Fibroblast of peridontal ligament (primary cell): ENCODE results near the gene DGKI.

ENCODE experiments used
- DNase-seq: peaks from one replicate; pipeline ENCODE4 v3.0.0-alpha.2; 2010; ENCODE audit errors: extremely low read depth

DGKI gene

DNA sequence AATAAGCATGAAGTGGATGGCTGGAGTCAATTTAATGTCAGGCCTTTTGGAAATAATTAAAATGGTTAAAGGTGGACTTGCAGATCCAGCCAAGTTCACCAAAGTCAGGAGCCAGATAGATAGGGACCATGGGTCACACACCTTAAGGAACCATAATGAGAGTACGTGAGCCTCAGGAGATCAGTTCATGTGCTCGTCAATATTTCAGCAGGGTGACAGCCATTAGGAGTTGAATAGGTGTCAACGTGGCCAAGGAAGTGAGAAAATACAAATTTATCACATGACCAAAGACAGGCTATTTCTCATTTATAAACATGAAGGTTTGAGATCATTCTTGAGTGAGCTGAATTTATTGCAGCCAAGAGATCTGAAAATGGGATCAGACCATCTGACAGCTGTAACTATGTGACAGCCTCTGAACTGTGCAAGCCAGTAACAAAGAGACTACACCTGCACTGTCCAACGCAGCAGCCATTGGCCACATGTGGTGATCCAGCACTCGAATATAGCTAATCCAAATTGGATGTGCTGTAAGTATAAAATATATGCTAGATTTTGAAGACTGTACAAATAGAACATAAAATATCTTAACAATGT lies 253.6 kb downstream of the DGKI start:
- no peak for DNase-seq

DNA sequence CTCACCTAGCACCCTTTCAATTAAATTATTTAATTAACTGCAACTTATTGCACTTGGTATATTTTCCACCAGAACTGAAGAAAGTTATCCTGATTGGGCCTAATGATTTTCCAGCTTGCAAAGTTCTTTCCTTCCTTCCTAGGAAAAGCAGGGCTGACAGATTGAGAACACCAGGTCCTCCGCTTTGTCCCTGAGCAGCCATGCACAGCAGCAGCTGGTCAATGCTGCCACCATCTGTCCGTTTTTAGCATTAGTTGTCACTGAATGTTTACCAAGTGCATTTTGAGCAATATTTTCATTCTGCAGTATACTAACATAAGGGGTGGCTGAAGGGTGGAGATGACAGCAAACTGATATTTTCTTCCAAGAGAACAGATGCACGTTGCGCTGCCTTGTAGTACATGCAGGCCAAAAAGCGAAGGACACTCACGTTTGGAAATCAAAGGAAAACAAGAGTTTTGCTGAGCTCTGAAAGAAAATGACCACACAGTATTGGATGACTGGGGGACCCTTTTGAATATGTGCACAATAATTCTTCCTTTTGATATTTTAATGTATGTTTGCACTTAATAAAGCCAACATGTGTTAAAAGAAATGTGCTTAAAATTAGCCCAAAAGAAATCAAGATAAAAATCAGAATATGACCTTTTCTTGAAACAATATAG lies 254.4 kb downstream of the DGKI start:
- peak; percentile 88 for DNase-seq

DNA sequence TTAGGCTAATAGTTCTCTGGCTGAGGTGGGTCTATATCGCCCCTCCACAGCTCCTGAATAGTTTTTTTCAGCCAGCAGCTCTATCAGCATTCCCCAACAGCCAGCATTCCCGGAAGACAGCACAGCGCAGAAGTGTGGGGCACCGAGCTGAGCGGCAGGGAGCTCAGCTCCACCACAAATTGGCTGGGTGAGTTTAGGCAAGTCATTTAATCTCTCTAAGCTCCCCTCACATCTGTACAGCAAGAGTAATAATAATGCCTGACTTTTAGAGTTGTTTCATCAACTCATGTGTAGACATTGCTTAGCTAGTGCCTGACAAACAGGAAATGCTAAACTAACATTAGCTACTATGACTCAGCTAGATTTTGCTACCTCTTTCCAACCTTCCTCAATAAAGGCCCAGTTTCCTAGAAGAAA lies 255.3 kb downstream of the DGKI start:
- peak; percentile 74 for DNase-seq

DNA sequence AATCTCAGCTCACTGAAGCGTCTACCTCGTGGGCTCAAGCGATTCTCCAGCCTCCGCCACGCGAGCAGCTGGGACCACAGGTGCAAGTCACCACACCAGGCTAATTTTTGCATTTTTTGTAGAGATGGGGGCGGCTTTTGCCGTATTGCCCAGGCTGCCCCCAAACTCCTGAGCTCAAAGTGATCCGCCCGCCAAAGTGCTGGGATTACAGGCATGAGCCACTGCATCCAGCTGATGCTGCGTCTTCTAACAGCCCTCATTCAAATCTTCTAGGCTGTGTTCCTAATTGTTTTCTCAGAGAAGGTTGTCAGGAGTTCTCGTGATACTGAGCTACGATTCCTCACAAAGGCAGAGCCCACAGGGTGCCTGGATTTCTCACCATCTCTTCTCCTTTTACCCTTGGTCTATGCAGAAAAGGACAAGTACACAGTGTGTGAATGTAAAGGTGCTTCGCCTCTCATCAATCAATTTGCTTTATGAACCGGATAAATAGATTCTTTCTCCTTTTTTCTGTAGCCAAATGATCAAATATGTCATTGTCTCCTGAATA lies 255.9 kb downstream of the DGKI start:
- no peak for DNase-seq

DNA sequence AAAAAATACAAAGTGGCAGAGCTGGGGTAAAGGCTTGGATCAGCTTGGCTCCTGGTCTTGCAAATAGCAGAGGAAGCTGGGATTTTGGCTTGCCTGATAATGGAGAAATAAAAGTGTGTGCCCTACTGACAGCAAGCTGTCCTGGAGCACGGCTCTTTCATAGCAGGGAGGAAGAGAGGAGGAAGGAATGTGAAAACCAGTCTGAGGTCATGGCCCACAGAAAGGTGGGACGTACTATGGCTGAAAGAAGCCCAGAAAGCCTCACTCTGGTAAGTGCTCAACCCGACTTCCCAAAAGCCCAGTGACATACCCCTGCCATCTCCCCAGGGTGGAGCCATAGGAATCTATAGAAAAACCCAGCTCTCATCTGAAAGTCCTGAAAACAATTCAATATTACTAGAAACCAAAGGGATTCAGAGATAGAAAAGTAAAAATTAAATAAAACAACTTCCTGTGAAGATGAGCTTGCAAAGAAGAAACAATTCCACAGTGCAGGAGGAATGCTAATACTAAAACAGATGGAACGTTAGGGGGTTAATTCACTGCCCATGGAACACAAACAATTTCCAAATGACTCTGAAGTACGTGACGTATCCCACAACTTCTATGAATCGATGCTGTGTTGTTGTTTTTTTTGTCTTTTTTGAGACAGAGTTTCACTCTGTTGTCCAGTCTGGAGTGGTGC lies 256.6 kb downstream of the DGKI start:
- peak; percentile 42 for DNase-seq

DNA sequence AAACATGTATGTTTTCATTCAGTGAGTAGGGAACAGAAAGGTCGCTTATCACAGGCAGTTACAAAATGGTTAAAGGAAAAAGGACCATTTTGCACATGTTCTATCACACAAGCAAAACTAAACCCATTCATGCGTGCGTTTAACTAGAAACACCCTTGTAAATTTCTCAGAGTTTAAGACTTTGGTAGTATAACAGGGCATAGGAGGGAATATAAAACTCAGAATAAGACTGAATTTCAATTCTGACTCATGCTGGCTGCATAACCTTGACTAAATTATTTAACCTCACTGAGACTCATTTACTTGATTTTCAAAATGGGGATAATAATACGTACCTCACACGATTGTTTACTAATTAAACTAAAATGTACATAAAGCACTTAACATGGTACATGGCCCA lies 259.4 kb downstream of the DGKI start:
- DNase-seq = peak; percentile 38

DNA sequence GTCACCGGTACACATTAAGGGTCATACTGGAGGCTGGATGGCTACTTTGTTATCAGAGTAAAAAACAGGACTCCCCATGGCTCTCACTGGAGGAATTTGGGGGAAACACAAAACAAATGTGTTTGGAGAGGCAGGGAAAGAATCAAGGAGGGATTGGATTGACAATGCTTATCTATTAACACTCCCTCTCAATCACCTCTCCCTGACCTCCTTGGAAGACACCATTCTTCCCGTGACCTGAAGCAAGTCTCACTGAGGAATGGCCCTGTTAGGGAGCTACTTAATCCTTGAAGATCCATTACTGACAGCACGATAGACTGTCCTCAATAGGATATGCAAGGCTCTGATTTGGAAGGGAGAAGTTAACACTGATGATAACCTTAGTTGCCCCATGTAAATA lies 261.2 kb downstream of the DGKI start:
- no peak for DNase-seq

DNA sequence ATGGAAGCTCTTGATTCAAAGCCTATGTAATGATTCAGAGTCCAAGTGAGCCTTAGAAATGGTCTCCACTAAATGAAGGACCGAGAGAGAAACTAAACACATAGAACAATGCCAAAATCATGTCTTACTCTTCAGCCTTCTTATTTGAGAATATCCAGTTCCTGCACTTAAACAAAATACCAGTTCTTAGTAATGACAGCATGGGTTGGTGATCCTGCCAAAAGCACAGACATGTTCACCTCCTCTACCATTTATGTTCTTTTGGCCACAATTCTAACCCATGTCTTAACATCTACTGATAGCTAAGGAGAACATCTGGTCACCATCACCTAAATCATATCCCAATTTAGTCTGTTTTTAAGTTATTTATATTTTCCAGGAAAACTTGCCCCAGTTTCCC lies 263.6 kb downstream of the DGKI start:
- no peak for DNase-seq

DNA sequence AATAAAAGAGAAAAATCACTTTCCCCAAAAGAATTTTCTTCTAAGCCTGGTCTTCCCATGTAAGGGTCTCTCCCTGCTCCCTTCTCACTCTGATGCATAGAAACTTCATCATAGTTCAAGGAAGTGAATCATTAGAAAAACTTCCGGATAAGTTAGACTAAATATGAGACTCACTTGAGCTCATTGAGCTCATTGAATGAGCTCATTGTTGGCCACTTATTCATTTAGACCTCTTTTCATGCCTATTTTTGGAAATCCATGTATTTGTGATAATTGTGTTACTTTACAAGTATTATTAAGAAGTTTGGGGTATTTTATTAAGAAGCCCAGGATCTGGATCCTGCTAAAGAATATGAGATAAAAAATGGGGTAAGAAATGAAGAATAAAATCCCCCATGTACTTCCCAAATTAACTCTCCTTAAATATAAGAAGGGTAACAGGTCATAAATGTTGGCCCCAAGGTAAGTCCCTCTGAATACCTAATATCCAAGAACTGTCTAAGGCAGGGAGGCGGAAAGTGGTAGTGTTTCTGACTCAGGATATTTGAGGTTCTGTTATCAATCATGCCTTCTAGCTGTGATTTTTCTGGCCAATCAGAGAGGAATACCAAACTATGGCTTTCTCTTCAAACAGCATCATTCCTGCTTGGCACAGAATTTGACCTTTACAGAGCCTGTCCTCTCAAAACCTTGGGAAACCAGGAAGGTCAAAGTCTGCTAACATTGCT lies 266.7 kb downstream of the DGKI start:
- peak; percentile 70 for DNase-seq

DNA sequence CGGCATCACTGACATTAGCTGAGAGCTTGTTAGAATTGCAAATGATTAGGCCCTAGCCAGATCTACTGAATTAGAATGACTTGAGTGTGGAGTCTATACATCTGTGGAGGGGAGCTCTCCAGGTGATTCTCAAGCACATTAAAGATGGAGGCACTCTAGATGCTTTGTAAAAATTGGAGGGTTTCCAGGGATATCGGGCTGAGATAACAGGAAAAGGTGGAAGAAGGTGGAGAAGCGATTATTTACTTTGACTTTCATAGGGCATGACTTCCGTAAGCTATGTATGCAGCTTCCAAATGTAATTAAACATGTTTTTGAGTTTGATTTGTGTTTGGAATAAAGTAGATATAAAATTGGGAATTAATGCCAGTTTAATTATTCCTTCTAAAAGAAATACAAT lies 268.2 kb downstream of the DGKI start:
- DNase-seq = no peak

DNA sequence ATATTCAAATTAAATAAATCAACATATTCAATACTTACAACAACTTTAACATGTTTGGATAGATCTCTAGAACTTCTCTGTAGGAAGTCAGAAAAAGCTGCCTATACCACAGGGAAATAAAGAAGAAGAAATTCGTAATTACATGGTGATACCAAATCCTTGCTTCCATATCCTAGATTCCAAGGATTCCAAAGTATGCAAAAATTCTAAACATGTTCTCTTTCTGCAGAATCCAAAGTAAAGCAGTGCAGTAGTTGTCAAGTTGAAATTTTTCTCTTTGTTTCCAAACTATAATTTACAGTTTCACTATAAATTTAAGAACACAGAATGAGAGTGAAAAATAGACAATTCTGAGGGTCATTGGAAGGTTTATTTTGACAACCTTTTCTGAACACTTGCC lies 269.6 kb downstream of the DGKI start:
- DNase-seq = peak; percentile 39

DNA sequence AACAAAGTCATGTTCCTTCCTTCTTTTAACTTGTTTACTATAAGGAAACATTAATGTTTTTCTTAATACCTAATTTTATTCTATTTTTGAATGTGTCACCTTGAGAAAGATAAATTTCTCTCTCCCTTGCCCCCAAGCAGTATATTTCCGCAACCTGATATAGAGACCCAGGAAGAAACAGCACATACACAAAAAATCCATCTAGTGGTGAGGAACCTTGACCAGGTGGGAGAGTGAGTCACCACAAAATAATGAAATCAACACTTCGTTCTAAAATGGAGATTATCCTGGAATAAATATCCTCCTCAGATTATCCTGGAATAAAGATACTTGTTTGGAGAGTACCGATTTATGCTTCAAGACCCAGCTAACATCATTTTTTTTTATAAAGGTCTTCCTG lies 270.3 kb downstream of the DGKI start:
- DNase-seq = no peak

DNA sequence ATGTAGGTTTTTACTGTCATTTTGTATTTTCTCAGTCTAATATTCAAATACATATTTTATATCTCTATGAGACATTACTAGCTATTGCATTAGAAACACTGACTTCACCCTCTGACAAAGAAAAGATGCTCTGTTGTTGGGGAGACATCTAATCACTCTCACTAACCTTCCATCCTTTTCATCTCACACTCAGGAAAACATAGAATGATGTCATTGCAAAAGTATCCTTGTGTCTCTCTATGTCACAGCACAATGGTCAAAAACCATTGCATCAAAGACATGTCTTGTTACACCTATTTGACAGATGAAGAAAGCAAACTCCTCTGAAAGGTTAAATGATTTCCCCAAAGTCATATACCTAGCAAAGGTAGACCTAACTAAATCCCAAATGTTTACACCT lies 272.0 kb downstream of the DGKI start:
- DNase-seq = no peak

DNA sequence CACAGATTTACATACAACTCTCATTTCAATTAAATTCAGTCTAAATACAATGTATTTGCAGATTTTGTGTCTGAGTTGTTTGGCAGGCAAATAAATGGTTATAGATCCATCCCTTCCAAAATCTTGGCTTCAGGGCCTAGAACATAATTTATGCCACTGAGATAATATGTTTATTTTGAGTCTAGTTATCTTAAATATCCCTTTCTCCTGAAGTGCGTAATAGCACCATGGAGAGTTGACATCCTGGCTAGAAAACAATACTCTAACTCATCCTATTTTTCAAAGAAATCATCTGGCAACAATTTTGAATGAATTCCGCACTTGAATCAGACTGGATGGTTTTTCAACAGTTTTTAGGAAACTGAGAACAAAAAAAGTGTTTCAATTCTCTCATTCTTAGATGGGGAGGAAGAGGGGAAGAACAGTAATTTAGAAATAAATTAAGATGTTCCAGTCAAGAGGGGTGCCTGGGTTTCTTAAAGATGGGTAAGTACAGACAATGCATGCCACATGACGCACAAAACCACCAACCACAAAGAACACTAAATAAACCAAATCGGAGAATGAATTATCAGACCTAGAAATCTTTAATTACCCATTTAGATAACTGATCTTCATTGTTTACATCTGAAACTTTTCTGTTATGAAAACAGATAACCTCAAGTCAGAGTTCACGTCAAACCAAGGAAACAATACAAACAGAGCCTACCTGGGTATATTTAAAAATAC lies 274.6 kb downstream of the DGKI start:
- peak; percentile 82 for DNase-seq

DNA sequence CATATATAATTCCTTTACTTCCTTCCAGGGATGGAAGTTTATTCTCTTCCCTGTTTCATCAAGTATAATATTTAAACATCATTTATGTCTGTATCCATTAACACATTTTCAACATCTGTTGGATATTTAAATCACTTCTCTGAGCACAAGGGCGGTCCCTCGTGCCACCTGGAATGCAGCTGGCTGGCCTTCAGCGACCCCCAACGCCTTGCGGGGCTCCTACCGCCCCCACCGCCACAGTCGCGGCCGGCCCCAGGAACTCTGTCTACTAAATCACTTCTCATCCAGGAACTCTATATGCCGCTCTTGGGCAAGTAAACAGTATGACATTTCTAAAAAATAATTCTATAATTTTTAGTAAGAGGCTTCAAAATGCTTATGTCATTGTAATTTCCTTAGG lies 282.1 kb downstream of the DGKI start:
- DNase-seq = no peak

DNA sequence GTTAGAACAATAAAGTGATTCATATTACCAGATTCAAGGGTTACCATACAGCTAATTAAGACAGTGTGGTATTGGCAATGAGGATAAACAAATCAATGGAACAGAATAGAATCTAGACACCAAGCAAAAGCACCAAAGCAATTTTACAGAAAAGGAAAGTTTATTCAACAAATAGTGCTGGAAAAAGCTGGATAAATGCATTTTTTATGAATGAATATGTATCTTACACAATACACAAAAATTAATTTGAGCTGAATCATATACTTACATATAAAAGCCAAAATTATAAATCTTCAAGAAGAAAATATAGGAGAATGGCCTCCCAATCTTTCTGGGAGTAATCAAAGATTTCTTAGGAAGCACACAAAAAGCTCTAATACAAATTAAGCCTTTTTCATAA lies 282.8 kb downstream of the DGKI start:
- peak; percentile 35 for DNase-seq

DNA sequence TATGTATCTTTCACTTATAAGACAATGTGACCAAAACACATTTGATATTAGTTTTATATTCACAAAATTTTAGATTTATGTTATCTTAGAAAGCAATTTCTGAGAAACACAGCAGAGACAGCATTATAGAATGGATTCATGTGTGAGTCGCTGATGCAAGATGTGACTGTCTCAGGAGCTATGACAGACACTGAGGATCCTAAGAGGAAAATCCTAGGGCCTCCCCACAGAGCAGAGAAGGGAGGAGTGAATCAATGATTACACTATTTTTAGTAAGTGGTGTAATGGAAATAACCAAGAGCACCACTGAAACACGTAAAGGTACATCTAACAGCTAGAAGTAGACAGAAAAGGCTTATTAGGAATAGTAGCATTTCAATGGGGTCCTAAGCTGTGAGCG lies 299.3 kb downstream of the DGKI start:
- DNase-seq = no peak

DNA sequence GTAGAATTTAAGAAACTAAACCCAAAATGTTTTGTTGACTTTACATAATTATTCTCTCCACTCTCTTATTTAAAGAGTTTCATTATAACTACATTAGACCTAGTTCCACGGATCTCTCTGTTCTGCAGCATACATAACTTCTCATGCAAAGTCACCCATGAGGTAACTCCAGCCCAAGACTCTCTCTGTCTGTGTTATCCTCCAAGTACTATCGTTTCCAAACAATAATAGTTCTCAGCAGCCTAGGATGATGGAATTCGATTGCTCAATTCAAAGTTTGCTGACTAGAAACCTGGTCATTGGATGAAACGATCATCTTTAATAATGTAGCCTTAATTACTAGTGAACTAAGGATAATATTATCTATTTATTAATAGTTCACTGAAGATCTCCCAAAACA lies 300.1 kb downstream of the DGKI start:
- peak; percentile 82 for DNase-seq

DNA sequence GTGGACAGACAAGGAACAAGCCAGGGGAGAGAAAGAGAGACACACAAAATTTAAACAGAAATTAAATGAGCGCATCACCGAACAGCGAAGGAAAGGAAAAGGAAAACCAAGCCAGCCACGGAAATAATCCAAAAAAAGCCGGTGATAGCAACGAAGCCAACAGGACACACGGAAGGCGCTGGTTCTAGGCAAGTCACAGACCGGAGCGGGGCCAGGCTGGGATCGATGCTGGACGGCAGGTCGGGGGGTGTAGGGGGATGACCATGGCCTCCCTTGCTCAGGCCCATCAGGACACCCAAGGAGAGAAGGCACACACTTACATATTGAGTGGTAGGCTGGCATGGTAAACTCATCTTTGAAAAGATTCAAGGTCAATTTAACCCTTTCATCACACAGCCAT lies 300.8 kb downstream of the DGKI start:
- no peak for DNase-seq

DNA sequence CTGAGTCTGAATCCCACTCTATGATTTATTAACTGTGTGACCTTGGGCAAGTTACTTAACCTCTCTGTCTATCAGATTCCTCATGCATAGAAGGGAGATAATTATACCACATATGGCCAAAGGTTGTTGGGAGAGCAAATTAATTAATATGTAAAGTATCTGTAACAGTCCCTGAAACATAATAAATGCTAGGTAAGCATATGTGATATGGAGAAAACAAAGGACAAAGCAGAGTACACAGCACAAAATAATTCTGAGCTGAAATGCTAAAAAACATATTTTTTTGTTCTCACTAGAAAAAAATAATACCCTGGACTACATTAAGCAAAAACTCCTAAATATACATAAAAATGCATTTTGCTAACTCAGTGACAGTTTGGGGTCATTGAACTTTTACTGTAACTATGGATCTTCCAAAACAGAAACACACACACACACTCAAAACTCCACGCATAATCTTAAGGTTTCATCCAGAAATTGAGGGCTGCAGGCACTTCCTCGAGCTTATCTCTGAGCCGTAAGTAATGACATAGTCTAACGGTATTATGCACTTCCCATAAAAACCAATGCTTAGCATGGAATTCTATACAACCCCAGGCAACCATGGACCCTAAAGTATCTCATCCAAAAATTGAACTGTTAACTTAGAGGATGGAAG lies 301.6 kb downstream of the DGKI start:
- no peak for DNase-seq

DNA sequence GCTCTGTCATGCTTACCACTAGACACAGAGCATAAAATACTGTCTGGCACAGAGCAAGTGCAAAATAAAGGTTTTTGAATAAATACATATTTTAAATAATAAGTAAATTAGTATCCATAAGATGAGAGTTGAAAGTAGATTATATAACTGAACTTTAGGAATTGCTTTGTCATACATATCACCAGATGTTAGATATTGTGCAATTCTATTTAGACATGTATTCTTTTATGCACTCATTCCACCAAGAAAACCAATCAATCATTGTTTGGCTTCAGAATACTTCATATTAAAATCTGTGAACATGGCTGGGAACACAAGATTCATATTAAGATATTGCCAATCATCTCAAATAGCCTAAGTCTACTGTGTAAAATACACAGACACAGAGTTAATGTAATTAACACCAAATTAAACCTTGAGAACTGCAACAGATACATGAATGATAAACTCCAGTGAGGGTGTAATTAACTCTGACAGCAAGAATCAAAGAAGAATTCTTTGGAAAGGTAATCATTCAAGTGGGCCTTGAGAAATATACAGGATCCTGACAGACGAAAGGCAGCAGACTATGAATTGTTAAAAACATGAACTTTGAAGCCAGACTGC lies 302.2 kb downstream of the DGKI start:
- DNase-seq = peak; percentile 36
